HCT116 (cell line): ENCODE measurements around the gene C10orf62. TPM values are rescaled to one million over a fixed set of nuclear protein-coding genes. Genes with fewer than 3 reads are reported as not detected.

Source experiments
- ATAC-seq: fragments of 200-7000 bp; cut with Tn5 transposase; 2 replicates; pipeline ENCODE4 v1.9.1; 2020; ENCODE audit warnings: mild to moderate bottlenecking, moderate library complexity
- BruUV-seq: library from RNA; stranded (reverse); fragments of 400-500 nt; replicated peaks from 2 replicates; lab custom pipeline; 2021; lab: Mats Ljungman, UMichigan
- CTCF ChIA-PET: fragments of 300-600 bp; sonication (Branson Sonifier 250); formaldehyde crosslinking; loops from one replicate; lab custom pipeline; 2021; ENCODE audit warnings: antibody characterized with exemption; lab: Charles Lee
- POLR2A ChIA-PET: fragments of 300-600, 350-600 bp; sonication (Branson Sonifier 250); formaldehyde crosslinking; loops from one replicate; lab custom pipeline; 2021; ENCODE audit warnings: antibody characterized with exemption; lab: Charles Lee
- RAD21 ChIA-PET, 2 experiments: fragments of 300-600 bp; sonication (Branson Sonifier 250); formaldehyde crosslinking; loops; one replicate each; lab custom pipeline; 2023; ENCODE audit warnings: low total read pairs in 2 of 2; ENCODE audit not compliant: uncharacterized antibody in 2 of 2, unreplicated experiment in 2 of 2, low non-redundant PET in 1 of 2; lab: Charles Lee
- DNase-seq: peaks from one replicate; pipeline ENCODE4 v3.0.0-alpha.2; 2010; ENCODE audit warnings: low read depth, low spot score
- H2AFZ ChIP-seq: fragments of 200-600 bp; shearing (Covaris generic), sonication (generic); 2 replicates; pipeline ENCODE4 v1.6.1; 2017; ENCODE audit warnings: low read depth, mixed run types, mixed read lengths, antibody characterized with exemption, low read length; ENCODE audit not compliant: poor library complexity, severe bottlenecking
- H3K27ac ChIP-seq: 2 replicates; pipeline ENCODE4 v1.5.1; 2012; ENCODE audit warnings: low read depth, low read length
- H3K27me3 ChIP-seq: fragments of 200-600 bp; sonication (generic); 2 replicates; pipeline ENCODE4 v1.6.1; 2016; ENCODE audit warnings: mixed run types, low read length, mixed read lengths; ENCODE audit not compliant: insufficient read depth
- H3K36me3 ChIP-seq, 2 experiments: fragments of 200-500 bp in 1 of 2; fragments of 200-600 bp in 1 of 2; sonication (Bioruptor generic) in 1 of 2; sonication (generic) in 1 of 2; 2 replicates each; pipeline versions ENCODE4 v1.5.1 to v1.6.1; 2014 to 2016; ENCODE audit warnings: low read length in 2 of 2, inconsistent platforms in 1 of 2, mixed read lengths in 1 of 2, mixed run types in 1 of 2; ENCODE audit not compliant: insufficient read depth in 2 of 2, control insufficient read depth in 1 of 2
- H3K4me1 ChIP-seq, 2 experiments: fragments of 200-600 bp in 1 of 2; sonication (generic) in 1 of 2; 2 replicates each; pipeline versions ENCODE4 v1.5.1 to v1.6.1; 2012 to 2017; ENCODE audit warnings: low read length in 2 of 2, inconsistent platforms in 1 of 2, mild to moderate bottlenecking in 1 of 2, mixed read lengths in 1 of 2, mixed run types in 1 of 2, moderate library complexity in 1 of 2; ENCODE audit not compliant: insufficient read depth in 2 of 2, control insufficient read depth in 1 of 2
- H3K4me2 ChIP-seq: fragments of 200-600 bp; sonication (generic); 2 replicates; pipeline ENCODE4 v1.6.1; 2017; ENCODE audit warnings: mixed run types, low read length, mixed read lengths
- H3K4me3 ChIP-seq, 2 experiments: fragments of 200-600 bp in 1 of 2; sonication (generic) in 1 of 2; replicated peaks in 1 of 2; 2 replicates each; pipeline ENCODE4 v1.5.1; 2011 to 2016; ENCODE audit warnings: low read length in 2 of 2, control low read depth in 1 of 2, low read depth in 1 of 2, mild to moderate bottlenecking in 1 of 2, mixed read lengths in 1 of 2, mixed run types in 1 of 2
- H3K79me2 ChIP-seq: fragments of 200-600 bp; sonication (generic); 2 replicates; pipeline ENCODE4 v1.6.1; 2017; ENCODE audit warnings: mild to moderate bottlenecking, mixed run types, low read length, moderate library complexity, mixed read lengths; ENCODE audit not compliant: insufficient read depth
- H3K9ac ChIP-seq: fragments of 200-600 bp; sonication (generic); 2 replicates; pipeline ENCODE4 v1.6.1; 2016; ENCODE audit warnings: low read length, mixed read lengths
- H3K9me2 ChIP-seq: fragments of 200-600 bp; sonication (generic), shearing (Covaris generic); 2 replicates; pipeline ENCODE4 v1.6.1; 2017; ENCODE audit warnings: mixed run types, mild to moderate bottlenecking, moderate library complexity; ENCODE audit not compliant: insufficient read depth
- H3K9me3 ChIP-seq, 2 experiments: fragments of 200-500 bp in 1 of 2; fragments of 200-600 bp in 1 of 2; sonication (Bioruptor generic) in 1 of 2; sonication (generic) in 1 of 2; 2 replicates each; pipeline ENCODE4 v1.6.1; 2014 to 2017; ENCODE audit warnings: low read length in 2 of 2, mixed read lengths in 2 of 2, inconsistent platforms in 1 of 2, low read depth in 1 of 2, mild to moderate bottlenecking in 1 of 2, mixed run types in 1 of 2, moderate library complexity in 1 of 2; ENCODE audit not compliant: control insufficient read depth in 1 of 2, insufficient read depth in 1 of 2
- H4K20me1 ChIP-seq: fragments of 200-600 bp; sonication (generic), shearing (Covaris generic); 2 replicates; pipeline ENCODE4 v1.6.1; 2017; ENCODE audit warnings: mixed run types, mild to moderate bottlenecking, moderate library complexity; ENCODE audit not compliant: insufficient read depth
- CBX3 ChIP-seq: IDR thresholded peaks from 2 replicates; pipeline ENCODE4 v1.6.1; 2012; ENCODE audit warnings: low read depth
- FOSL1 ChIP-seq: IDR thresholded peaks from 2 replicates; pipeline ENCODE4 v1.6.1; 2012; ENCODE audit warnings: low read depth
- JUND ChIP-seq: IDR thresholded peaks from 2 replicates; pipeline ENCODE4 v1.6.1; 2012
- RAD21 ChIP-seq: IDR thresholded peaks from 2 replicates; pipeline ENCODE4 v1.6.1; 2012; ENCODE audit warnings: low read depth, mild to moderate bottlenecking
- REST ChIP-seq: IDR thresholded peaks from 2 replicates; pipeline ENCODE4 v1.6.1; 2012; ENCODE audit warnings: low read depth
- SIN3A ChIP-seq: IDR thresholded peaks from 2 replicates; pipeline ENCODE4 v1.6.1; 2012; ENCODE audit warnings: low read depth
- SRF ChIP-seq: IDR thresholded peaks from 2 replicates; pipeline ENCODE4 v1.6.1; 2012; ENCODE audit warnings: low read depth
- YY1 ChIP-seq: IDR thresholded peaks from 2 replicates; pipeline ENCODE4 v1.6.1; 2011; ENCODE audit warnings: low read length, low read depth, moderate library complexity, mild to moderate bottlenecking; ENCODE audit not compliant: insufficient replicate concordance; ENCODE audit errors: extremely low read depth
- intact Hi-C: fragments of 100-400 bp; cut with micrococcal nuclease; formaldehyde crosslinking; loops from 2 replicates; pipeline ENCODE4 v1.10.0; 2022
- total RNA-seq: library from RNA; stranded (reverse); gene quantifications from one replicate; pipeline ENCODE4 v1.2.1, GENCODE V29; 2021; ENCODE audit not compliant: unreplicated experiment

C10orf62 gene
- total RNA-seq, 1 experiment from 2014 or later, result 0.32 TPM

- Histone ChIP-seq H3K4me3 (no peak overlapping the region), H4K20me1 (no peaks in the 10 kb centered on the region), H3K27me3 (no peaks in the 10 kb centered on the region), H2AFZ (no peak overlapping the region), H3K9me3 (no peaks in the 10 kb centered on the region), H3K27ac (no peak overlapping the region), H3K4me1 (peaks cover 13 to 21% of the 10 kb centered on the region in 2 experiments), H3K9me2 (no peaks in the 10 kb centered on the region), H3K36me3 (no peaks in the 10 kb centered on the region), H3K9ac (no peak overlapping the region), H3K79me2 (no peaks in the 10 kb centered on the region), H3K4me2 (no peak overlapping the region)
- intact Hi-C loops, result no loop called here
- DNase-seq, result no peak
- BruUV-seq, result no TSS peak
- TF ChIP-seq YY1, result no peak
- no peak for TF ChIP-seq JUND
- TF ChIP-seq SRF, result no peak
- TF ChIP-seq SIN3A, result no peak
- no peak for TF ChIP-seq FOSL1
- TF ChIP-seq CBX3, result no peak
- TF ChIP-seq RAD21, result no peak
- no peak for TF ChIP-seq REST
- ATAC-seq, result no peak
- ChIA-PET POLR2A (interaction anchor here (0.7 kb wide), 1 partner anchor 9 kb away, joined by 4 read pairs; no protein-coding TSS in a partner anchor), CTCF (interaction anchor here (0.9 to 2.4 kb wide), 2 partner anchors 15 to 53 kb away, joined by 3 to 6 read pairs; partner anchors contain the start of gene ANKRD2), RAD21 (no interaction called here)
Measured at GRCh38 chr10:97587183-97587582, 2.3 kb upstream of the C10orf62 start.
